NCI-H2196 treated with DMSO at 0.1 percent for 48 hours (cell line): Measurements from ENCODE around the gene TBC1D5.
"Not testable (repeated sequence)": the region's sequence is repeated elsewhere in the genome, so short reads cannot be mapped to it uniquely, and the experiment has no call there.

Experiments used
- DNase-seq: peaks from one replicate; lab custom pipeline; 2025; ENCODE audit not compliant: unreplicated experiment; lab: John Stamatoyannopoulos, UW

The TBC1D5 gene

DNA sequence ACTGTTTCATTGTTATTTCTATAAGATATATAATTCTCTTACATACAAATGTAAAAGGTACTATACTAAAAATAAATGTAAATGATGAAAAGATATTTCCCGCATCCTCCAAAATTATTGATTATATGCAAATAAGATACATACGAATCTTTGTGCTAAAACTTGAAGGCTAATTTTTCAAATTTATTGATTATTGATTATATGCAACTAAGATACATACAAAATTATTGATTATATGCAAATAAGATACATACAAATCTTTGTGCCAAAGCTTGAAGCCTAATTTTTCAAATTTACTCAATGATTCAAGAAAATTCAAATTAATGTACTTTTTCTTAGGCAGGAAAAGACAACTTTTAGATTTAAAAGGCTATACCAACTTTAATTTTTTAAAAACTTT, 319.8 kb downstream of the TBC1D5 start:
- DNase-seq: no peak

DNA sequence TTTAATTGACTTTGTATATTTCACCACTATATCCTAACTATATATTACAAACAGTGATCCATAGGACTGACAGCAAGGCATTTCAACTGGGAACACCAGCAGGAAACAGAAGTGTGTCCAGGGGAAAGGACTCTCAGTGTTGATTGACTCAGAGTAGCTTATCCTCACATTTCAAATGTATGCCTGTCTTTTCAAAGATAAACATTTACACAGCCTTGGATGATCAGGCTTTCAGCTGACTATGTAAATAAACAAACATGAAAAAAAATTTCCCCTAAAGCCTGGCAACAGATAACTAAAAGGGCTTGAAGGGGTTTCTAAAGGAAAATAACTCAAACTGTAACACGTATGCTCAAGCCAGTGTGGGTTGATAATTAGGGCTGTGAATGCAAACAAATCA, 321.8 kb downstream of the TBC1D5 start:
- DNase-seq: no peak

DNA sequence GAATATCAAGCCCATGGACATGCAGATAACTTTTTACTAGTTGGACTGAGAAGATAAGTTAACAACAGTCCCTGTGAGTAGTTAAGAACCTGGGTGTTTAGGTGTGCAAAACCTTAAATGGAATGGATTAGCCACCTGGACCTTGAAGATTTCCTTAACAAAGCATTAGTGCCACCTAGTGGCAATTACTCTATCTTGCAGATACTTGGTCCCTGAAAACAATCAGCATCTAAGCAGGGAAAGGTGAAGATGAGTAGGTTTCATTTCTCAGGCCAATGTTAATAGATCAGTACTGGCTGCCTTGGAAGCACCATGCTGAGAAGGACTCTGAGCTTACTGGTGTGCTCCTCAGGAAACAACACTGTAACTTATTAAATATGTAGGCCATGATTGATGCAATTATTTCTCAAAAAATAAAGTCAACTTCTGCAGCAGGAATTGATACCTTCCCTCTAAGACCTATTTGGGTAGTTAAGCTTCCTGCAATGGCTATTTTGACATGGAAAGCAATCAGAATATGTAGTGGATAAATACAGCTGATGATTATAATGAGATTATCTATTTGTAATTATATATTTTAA, 329.4 kb downstream of the TBC1D5 start:
- peak; percentile 2 for DNase-seq

DNA sequence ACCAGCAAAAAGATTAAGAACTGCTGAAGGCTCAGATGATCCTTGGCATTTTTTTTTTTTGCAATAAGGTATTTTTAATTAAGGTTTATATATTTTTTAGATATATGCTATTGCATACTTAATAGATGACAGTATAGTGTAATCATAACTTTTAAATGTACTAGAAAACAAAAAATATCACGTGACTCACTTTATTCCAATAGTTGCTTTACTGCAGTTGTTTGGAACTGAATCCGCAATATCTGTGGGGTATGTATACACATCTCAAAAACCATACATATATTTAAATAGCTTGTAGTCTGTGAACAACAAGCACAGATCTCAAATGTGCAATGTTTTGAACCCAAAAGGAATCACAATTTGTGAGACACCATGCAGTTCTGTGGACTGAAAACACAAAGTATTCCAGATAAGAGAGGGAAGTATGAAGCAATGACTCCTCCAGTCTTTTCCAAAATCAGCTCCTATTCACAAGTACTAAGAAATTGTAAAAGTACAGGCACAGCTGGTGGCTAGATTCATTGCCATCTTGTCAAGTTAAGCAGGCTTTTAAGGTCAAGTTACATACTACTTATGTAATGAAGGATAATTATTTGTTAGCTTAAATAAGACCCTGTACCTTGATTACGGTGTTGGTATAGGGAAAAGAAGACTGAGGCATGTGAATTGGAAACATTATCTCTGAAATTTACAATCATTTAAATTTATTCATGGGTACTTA, 331.1 kb downstream of the TBC1D5 start:
- no peak for DNase-seq

DNA sequence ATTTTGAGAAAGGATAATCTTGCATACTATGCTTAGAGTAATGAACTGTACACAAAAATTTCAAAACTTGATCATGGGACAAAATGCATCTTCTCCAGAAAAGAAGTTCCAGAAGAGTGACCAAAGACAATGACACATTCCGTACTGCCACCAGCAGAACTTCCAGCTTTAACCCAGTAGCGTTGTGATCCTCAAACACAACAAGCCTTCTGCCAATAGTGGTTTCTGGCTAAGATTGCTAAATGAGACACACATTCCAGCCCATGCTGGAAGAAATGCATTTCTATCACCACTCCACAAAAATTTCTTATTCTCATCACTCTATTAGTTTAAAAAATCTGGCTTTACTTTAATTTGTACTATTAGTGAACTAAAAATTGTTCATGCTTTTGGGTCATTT, 334.9 kb downstream of the TBC1D5 start:
- no peak for DNase-seq

DNA sequence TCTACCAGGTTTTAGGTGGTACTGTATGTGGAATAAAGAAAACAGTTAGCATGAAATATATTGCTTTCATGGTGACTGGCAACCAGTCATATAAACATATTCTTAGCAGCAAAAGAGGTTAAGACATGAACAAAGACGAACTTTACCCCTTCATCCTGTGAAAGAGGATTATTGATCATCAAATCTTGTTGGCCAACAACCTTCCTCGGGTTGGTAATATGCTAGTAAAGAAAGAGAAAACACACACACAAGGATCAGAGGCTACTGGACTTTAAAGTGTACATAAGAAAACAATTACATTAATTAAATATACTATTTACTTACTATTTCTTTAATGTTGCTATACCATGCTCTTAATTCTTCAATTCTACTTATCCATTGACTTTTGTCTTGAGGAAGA, 337.9 kb downstream of the TBC1D5 start:
- no peak for DNase-seq

DNA sequence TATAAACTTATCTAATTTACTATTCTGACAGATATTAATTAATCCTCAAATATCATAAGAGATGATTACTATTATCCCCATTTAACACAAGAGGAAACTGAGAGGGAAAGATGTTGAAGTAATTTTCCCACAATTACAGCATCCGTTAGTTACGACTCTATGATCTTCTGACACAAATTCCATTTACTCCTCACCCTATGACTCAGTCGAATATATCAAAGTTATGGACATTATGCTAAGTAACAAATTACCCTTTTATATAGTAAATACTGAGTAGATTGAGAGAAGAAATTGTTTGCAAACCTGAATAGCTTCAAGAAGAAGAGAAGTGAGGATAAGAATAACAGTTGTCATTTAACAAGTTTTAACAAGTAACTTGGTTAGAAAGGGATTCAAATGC, 340.0 kb downstream of the TBC1D5 start:
- DNase-seq: no peak

DNA sequence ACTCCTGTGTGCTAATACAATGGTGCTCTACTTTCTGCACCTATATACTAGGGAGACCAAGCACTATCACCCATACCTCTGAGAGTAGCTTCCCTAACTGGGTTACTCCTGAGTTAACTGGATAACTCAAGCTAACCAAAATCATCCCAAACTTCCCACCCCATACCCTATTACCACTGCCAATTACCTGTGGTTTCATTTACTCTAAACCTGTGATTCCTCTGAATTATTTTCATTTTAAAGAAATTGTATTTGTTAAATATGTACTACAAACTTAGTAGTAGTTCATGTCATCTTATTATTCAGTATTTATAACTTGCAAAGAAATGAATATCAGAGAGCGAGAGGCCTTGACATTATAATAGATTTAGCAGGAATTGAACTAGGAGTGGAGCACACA, 340.5 kb downstream of the TBC1D5 start:
- no peak for DNase-seq

DNA sequence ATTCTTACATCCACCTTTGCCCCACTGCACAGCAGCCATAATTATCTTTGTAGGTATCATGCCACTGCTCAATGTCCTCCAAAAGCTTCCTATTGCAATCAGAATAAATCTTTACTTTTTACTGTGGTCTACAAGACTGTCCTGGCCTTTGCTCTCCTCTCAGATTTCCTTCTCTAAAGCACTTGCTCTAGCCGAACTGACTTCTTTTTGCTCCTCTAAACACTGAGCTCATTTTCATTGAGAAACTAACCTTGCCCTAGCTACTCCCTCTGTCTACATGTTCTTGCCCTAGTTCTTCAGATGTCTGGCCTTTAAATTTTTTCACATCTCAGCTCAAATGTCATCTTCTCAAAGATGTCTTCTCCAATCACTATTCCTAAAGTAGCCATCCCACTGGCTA, 342.8 kb downstream of the TBC1D5 start:
- no peak for DNase-seq

DNA sequence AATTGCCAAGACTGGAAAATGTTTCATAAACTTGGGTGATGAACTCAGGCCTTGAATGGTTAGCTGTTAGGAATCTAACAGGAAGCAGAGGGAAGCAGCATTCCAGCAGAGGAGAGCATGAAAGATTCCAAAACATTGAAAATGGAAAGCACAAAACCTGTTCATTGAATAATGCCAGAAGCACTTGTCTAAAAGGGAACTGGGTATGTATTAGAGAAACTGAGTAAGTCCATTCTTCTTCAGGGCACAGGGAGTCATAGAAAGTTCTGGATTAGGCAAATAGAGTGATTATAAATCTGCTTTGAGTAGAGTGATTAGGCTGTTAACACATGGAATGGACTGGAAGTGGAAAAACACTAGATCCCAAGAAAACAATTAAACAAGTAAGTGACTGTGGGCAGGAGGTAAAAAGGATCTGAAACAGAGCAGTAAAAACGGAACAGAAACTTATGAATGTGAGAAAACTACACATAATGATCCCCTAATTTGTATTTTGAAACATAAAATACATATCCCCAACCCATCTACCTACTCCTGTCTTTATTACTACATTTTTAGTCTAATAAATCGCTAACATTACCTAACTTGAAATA, 343.4 kb downstream of the TBC1D5 start:
- no peak for DNase-seq

DNA sequence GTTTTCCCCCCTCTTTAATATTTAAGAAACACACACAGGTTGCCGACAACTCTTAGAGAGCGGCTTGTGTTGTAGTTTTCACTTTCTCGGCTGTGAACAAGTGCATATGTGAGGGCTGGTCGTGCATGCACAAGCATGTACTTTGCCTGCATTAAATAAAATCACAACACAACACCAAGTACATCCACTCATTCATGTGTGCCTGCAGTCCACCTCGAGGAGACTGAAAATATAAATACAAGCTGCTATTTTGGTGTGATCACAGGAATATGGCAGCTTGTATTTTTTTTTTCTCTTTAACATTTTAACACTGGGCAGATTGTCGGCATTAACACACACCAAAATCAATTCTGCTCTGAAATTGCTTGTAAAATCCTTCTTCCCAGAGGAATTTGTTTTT, 346.4 kb downstream of the TBC1D5 start:
- DNase-seq: no peak

DNA sequence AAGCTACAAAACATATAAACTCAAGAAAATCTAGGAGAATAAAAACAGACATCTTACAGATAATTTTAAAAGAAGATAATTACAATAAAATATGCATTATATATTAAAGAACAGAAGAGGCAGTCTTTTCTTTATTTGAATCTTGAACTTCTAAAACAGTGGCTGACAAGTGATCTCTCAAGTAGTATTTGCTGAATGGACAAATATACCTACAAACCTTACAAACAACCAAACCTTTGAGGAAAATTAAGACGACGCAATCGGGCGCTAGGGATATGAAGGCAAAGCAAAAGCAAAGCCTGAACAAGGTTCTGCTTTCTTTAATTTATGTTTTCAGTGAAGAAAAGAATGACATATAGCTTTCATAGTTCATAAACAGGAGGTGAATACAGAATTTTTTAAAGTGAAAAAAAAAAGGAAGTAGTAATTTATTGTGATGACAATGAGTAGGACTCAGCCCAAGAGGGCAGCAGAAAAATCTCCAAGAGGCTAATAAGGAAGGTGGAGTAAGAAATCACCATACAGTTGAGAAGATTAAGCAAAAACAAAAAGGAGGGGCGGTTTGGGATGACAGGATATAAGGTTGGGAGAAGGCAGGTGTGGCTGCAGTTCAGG, 347.8 kb downstream of the TBC1D5 start:
- DNase-seq: no peak

DNA sequence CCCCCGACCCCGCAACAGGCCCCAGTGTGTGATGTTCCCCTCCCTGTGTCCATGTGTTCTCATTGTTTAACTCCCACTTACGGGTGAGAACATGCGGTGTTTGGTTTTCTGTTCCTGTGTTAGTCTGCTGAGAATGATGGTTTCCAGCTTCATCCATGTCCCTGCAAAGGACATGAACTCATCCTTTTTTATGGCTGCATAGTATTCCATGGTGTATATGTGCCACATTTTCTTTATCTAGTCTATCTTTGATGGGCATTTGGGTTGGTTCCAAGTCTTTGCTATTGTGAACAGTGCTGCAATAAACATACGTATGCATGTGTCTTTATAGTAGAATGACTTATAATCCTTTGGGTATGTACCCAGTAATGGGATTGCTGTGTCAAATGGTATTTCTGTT, 349.9 kb downstream of the TBC1D5 start:
- not testable (repeated sequence) for DNase-seq

DNA sequence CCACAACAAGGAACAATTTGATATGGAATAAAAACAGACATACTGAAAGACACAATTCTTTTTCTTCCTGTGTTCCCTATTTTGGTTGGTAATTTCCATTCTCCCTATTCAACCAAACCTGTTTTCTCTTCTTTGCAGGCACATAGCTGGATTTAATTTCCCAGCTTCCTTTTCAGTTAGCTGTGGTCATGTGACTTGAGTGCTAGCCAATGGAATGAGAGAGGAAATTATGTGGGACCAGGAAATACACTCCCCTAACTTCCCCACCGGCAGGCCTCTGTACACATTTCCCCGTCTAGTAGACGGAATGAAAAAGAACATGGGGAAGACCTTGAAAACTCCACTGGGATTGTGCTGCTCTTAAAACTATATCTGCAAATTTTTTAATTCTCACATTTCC, 351.6 kb downstream of the TBC1D5 start:
- no peak for DNase-seq

DNA sequence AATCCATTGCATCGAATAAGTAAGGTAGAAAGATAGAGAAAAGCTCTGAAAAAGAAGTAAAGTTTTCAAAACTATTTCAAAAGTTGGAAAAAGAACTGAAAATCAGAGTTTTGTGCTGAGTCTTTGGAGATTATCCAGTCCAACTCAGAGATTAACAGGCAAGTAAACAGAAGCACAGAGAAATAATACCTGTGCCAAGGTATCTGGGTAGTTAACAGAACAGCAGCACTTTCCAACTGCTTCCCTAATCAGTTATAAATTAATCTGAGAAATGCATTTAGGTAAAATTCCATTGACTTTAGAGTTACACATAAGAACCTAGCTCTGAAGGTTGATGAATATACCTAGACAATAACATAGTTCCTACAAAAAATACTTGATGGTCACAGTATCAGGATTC, 355.3 kb downstream of the TBC1D5 start:
- no peak for DNase-seq

DNA sequence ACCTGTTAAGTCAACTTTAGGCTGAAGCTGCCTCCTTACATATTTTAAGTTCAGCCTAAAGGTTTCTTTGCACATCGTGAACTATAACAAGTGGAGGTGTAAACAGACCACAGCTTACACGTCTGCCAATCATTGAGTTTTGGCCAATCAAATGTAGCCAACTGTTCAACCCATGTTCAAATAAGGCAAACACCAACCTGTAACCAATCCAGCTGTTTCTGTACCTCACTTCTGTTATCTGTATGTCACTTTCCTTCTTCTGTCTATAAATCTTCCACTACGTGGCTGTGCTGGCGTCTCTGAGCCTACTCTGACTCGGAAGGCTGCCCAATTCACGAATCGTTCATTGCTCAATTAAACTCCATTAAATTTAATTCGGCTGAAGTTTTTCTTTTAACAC, 356.0 kb downstream of the TBC1D5 start:
- DNase-seq: no peak

DNA sequence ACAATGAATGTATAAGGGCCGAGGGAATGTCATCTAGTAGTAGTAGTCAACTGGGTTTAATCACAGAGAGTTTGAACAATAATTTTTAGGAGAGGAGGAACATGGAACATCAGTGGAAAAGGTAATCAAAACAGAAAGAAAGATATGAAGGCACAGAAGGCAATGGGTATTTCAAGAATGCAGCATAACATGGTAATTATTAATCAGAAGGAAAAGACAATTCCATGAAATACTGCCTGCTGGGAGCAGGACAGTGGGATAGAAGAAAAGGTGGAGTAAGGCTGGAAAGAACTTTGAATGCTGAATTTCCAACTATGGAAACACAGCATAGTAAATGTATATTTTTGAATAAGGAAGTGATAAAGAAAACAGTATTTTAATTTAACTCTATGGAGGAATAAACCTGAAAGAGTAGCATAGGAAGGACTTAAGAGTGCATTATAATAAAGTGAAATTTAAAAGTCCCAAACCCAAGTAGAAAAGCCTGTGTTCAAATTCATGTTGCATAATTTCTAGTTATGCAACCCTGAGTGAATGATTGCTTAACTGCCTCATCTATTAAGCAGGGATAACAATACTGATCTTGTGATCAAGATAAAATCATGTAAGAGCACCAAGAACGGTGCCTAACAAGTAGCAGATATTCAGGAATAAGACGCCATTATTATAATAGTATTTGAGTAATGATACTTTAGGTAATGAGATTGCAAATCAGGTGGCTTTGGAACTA, 357.7 kb downstream of the TBC1D5 start:
- no peak for DNase-seq

DNA sequence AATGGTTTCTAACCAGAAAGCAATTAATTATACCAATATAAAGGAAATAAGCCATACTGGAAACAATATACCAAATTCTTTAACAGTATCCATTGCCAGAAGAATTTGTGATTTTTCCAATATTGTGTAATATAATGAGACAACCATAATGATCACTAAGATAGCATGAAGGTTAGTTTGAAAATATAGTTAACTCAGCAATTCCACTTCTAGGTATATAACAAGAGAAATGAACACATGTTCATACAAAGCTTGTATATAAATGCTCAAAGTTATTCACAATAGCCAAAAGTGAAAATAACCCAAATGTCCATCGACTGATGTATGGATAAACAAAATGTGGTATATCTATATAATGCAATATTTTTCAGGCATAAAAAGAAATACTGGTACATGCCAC, 369.1 kb downstream of the TBC1D5 start:
- no peak for DNase-seq

DNA sequence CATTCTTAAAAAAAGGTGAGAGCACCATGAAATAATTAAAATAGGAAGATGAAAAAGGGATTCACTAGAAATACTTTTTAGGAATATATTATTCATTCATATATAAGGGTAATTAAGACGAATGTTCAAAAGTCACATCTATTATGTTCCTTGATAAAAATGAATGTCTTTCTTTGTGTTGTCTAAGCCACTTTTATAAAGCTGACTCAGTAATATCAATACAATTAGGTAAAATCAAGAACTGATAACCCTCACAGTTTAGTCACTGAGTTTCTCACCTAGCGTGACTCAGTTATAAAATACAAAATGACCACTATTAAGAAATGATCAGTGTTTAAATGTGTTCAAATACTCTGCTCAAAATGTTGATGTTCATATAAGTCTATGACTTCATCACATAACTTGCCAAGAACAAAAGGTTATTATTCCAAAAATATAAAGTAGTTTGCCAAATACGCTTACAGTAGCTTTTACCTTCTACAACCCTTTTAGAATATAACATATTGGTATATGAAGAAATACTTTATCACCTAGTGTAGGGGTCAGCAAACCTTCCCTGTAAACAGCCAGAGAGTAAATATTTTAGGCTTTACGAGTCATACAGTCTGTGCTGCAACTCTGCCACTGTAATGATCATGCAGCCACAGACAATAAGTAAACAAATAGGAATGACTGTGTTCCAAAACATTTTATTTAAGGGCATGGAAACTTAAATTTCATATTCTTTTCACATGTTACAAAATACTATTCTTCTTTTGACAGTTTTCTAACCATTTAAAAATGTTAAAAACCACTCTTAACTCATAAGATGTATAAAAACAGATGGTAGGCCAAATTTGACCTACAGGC, 369.8 kb downstream of the TBC1D5 start:
- no peak for DNase-seq

DNA sequence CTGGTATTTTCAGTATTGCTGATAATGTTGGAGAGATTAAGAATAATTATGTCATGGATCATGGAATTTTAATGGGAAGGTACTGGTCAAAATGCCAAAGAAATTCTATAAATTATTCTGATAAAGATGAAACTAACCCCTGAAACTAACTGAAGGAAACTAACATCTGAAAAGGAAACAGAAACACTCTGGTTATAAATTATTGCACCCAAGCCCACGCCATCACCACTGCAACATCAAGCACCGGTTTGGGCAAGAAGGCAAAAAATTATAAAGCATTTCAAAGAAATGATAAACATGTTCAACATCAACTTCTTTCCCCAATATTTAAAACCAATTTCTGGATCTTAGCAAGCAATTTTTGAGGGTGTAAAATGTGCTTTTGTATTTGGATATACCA, 372.5 kb downstream of the TBC1D5 start:
- no peak for DNase-seq

DNA sequence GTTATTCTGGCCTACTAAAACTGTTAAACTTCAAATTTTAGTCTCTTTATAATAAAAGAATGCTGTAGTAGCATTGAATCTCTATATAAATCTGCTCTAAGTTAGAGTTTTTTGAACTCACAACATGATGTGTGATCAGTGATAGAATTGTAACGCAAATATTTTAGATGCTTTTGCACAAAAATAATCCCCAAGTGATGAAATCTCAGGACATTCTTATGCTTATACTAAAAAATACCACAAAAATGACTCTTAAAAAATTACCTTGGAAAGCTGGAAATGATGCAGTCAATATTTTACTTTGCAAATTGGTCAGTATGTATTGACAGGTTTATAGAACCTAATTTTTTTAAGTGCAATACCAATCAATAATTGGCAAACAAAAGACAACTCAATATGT, 375.3 kb downstream of the TBC1D5 start:
- no peak for DNase-seq
